K562 (cell line): ENCODE results near the gene ZNF609. TPM values are rescaled to one million over a fixed set of nuclear protein-coding genes. Genes with fewer than 3 reads are reported as not detected.
A peak's percentile ranks its signal among the peaks of the same experiment; 100 is the strongest.

Experiments
- ATAC-seq: fragments of 200-7000 bp; cut with Tn5 transposase; 3 replicates; pipeline ENCODE4 v1.9.1; 2020; ENCODE audit warnings: moderate library complexity
- BruUV-seq: library from RNA; stranded (reverse); fragments of 400-500 nt; replicated peaks from 2 replicates; lab custom pipeline; 2021; lab: Mats Ljungman, UMichigan
- CTCF ChIA-PET: fragments of 300-600 bp; formaldehyde crosslinking; extraction: SDS; loops from one replicate; lab custom pipeline; 2021; ENCODE audit warnings: low intra/inter-chr PET ratio; lab: Yijun Ruan, JAX
- POLR2A ChIA-PET: fragments of 300-600, 350-650 bp; sonication (Branson Sonifier 250); formaldehyde crosslinking; extraction: SDS; loops from one replicate; lab custom pipeline; 2021; ENCODE audit warnings: antibody characterized with exemption, inconsistent platforms; lab: Yijun Ruan, JAX
- DNase-seq, 4 experiments: peaks; one replicate each; pipeline versions ENCODE4 v3.0.0 to v3.0.0-alpha.2; 2011 to 2018; ENCODE audit warnings: low spot score in 3 of 4, mixed read lengths in 3 of 4; ENCODE audit errors: extremely low read depth in 1 of 4
- FAIRE-seq: peaks from 2 replicates; lab custom pipeline; 2011; peaks lifted over from hg19 to GRCh38; lab: Jason Lieb, UNC
- H2AFZ ChIP-seq: 2 replicates; pipeline ENCODE4 v1.6.0; 2011; ENCODE audit warnings: low read depth, low read length, control low read depth, inconsistent platforms
- H3K27ac ChIP-seq: fragments of 200-600 bp; 3 replicates; pipeline ENCODE4 v1.8.0; 2011; ENCODE audit warnings: low read depth, mild to moderate bottlenecking, control low read depth, inconsistent platforms, low read length, moderate library complexity, mixed read lengths; ENCODE audit errors: extremely low read depth
- H3K27me3 ChIP-seq, 2 experiments: fragments of 300-600 bp in 1 of 2; 2 replicates in 1 of 2; 3 replicates in 1 of 2; pipeline versions ENCODE4 v1.6.0 to v1.8.0; 2011; ENCODE audit warnings: inconsistent platforms in 2 of 2, low read length in 2 of 2, mild to moderate bottlenecking in 1 of 2, mixed read lengths in 1 of 2, moderate library complexity in 1 of 2; ENCODE audit not compliant: control insufficient read depth in 2 of 2, insufficient read depth in 2 of 2
- H3K36me3 ChIP-seq: fragments of 300-600 bp; 3 replicates; pipeline ENCODE4 v1.8.0; 2011; ENCODE audit warnings: mild to moderate bottlenecking, low read length, inconsistent platforms; ENCODE audit not compliant: control insufficient read depth, insufficient read depth
- H3K4me1 ChIP-seq, 2 experiments: fragments of 200-600 bp in 1 of 2; replicated peaks in 1 of 2; 2 replicates in 1 of 2; 3 replicates in 1 of 2; pipeline versions ENCODE4 v1.5.1 to v1.8.0; 2011; ENCODE audit warnings: inconsistent platforms in 2 of 2, low read length in 2 of 2, mild to moderate bottlenecking in 1 of 2, mixed read lengths in 1 of 2, moderate library complexity in 1 of 2; ENCODE audit not compliant: control insufficient read depth in 2 of 2, insufficient read depth in 2 of 2
- H3K4me2 ChIP-seq: 2 replicates; pipeline ENCODE4 v1.6.1; 2011; ENCODE audit warnings: low read length, control low read depth, inconsistent platforms, mixed read lengths; ENCODE audit not compliant: insufficient read depth
- H3K4me3 ChIP-seq: fragments of 200-600 bp; sonication (generic), shearing (Covaris generic); 2 replicates; pipeline ENCODE4 v1.5.1; 2016; ENCODE audit warnings: control low read depth, inconsistent platforms
- H3K79me2 ChIP-seq: fragments of 200-600 bp; 3 replicates; pipeline ENCODE4 v1.8.0; 2011; ENCODE audit warnings: low read length, inconsistent platforms; ENCODE audit not compliant: control insufficient read depth, insufficient read depth
- H3K9ac ChIP-seq, 2 experiments: 2 replicates each; pipeline versions ENCODE4 v1.6.0 to v1.6.1; 2011; ENCODE audit warnings: low read depth in 2 of 2, low read length in 2 of 2, control low read depth in 1 of 2, inconsistent platforms in 1 of 2, mild to moderate bottlenecking in 1 of 2, mixed read lengths in 1 of 2; ENCODE audit not compliant: insufficient read depth in 1 of 2
- H3K9me1 ChIP-seq: one replicate; pipeline ENCODE4 v1.6.0; 2011; ENCODE audit warnings: inconsistent platforms, mild to moderate bottlenecking, low read length, moderate library complexity; ENCODE audit not compliant: control insufficient read depth, insufficient read depth
- H3K9me3 ChIP-seq: replicated peaks from 2 replicates; pipeline ENCODE4 v1.5.1; 2011; ENCODE audit warnings: low read depth, low read length, inconsistent platforms; ENCODE audit not compliant: control insufficient read depth, insufficient read depth
- H4K20me1 ChIP-seq: replicated peaks from 2 replicates; pipeline ENCODE4 v1.6.1; 2011; ENCODE audit warnings: low read length, inconsistent platforms, mixed read lengths; ENCODE audit not compliant: control insufficient read depth, insufficient read depth
- ADNP ChIP-seq: fragments of 200-800 bp; sonication (Bioruptor generic); IDR thresholded peaks from 2 replicates; pipeline ENCODE4 v1.6.1; 2016; ENCODE audit warnings: missing genetic modification characterization, missing compliant biosample characterization
- CEBPG ChIP-seq, 3 experiments: fragments of 200-800 bp in 1 of 3; sonication (Bioruptor generic) in 1 of 3; sonication (generic) in 1 of 3; formaldehyde crosslinking in 1 of 3; IDR thresholded peaks in 2 of 3; conservative IDR thresholded peaks in 1 of 3; 2 replicates each; pipeline versions ENCODE4 v1.6.1 to v1.8.0; 2016 to 2022; ENCODE audit warnings: missing compliant biosample characterization in 2 of 3, missing genetic modification characterization in 2 of 3, mild to moderate bottlenecking in 1 of 3, missing genetic modification reagents in 1 of 3
- CREM ChIP-seq: IDR thresholded peaks from 2 replicates; pipeline ENCODE4 v1.6.1; 2014; ENCODE audit warnings: antibody characterized with exemption, low read depth
- FOXK2 ChIP-seq, 2 experiments: fragments of 450-650 bp; IDR thresholded peaks in 1 of 2; conservative IDR thresholded peaks in 1 of 2; 2 replicates each; pipeline ENCODE4 v1.6.1; 2016; ENCODE audit warnings: low read depth in 2 of 2, mild to moderate bottlenecking in 1 of 2
- HMGN3 ChIP-seq: IDR thresholded peaks from 2 replicates; pipeline ENCODE4 v1.6.1; 2011; ENCODE audit warnings: borderline replicate concordance, low read depth, mild to moderate bottlenecking, mixed read lengths, low read length; ENCODE audit not compliant: insufficient read length; ENCODE audit errors: extremely low read depth
- KLF13 ChIP-seq: fragments of 450-650 bp; IDR thresholded peaks from 2 replicates; pipeline ENCODE4 v1.6.1; 2016; ENCODE audit warnings: missing genetic modification characterization, low read depth, mild to moderate bottlenecking, missing compliant biosample characterization, moderate library complexity, borderline replicate concordance
- L3MBTL2 ChIP-seq: fragments of 450-650 bp; IDR thresholded peaks from 2 replicates; pipeline ENCODE4 v1.6.1; 2016; ENCODE audit warnings: mild to moderate bottlenecking, moderate library complexity
- LEF1 ChIP-seq: fragments of 450-650 bp; IDR thresholded peaks from 2 replicates; pipeline ENCODE4 v1.6.1; 2016; ENCODE audit warnings: mild to moderate bottlenecking
- MAFF ChIP-seq: IDR thresholded peaks from 2 replicates; pipeline ENCODE4 v1.6.1; 2012; ENCODE audit warnings: low read length, improper control_type of control experiment
- PHB2 ChIP-seq: fragments of 450-650 bp; IDR thresholded peaks from 2 replicates; pipeline ENCODE4 v1.6.1; 2017; ENCODE audit warnings: low read depth
- TEAD1 ChIP-seq, 2 experiments: fragments of 450-650 bp in 1 of 2; sonication (generic) in 1 of 2; formaldehyde crosslinking; IDR thresholded peaks; 2 replicates each; pipeline versions ENCODE4 v1.4.0 to v1.8.0; 2020 to 2022; ENCODE audit warnings: mild to moderate bottlenecking in 2 of 2, missing genetic modification reagents in 1 of 2
- ZFX ChIP-seq: sonication (generic); formaldehyde crosslinking; IDR thresholded peaks from 2 replicates; pipeline ENCODE4 v1.8.0; 2022; ENCODE audit warnings: mild to moderate bottlenecking, missing genetic modification reagents, moderate library complexity
- ZNF311 ChIP-seq: fragments of 250-450 bp; sonication (Bioruptor Pico); IDR thresholded peaks from 2 replicates; pipeline ENCODE4 v1.4.0; 2020; ENCODE audit warnings: mild to moderate bottlenecking, moderate library complexity
- ZNF583 ChIP-seq: fragments of 250-450 bp; sonication (Bioruptor Pico); IDR thresholded peaks from 2 replicates; pipeline ENCODE4 v1.4.0; 2020
- ZNF589 ChIP-seq: fragments of 200-800 bp; sonication (Bioruptor generic); IDR thresholded peaks from 2 replicates; pipeline ENCODE4 v1.6.1; 2016; ENCODE audit warnings: low read depth, missing genetic modification characterization, missing compliant biosample characterization
- ZNF77 ChIP-seq: fragments of 250-450 bp; sonication (Bioruptor Pico); IDR thresholded peaks from 2 replicates; pipeline ENCODE4 v1.5.0; 2020
- WGBS: fragments of 100-300 bp; shearing (Covaris generic); methylation state at CpG from one replicate; pipeline ENCODE4 v1.1.6; 2016; ENCODE audit warnings: low coverage, mixed read lengths; ENCODE audit not compliant: insufficient coverage; ENCODE audit errors: missing lambda C conversion rate; 5-methylcytosine and 5-hydroxymethylcytosine counted together
- in situ Hi-C: fragments of 300-500 bp; cut with MboI; formaldehyde crosslinking; loops from 4 replicates; pipeline ENCODE4 v1.15.0; 2018; ENCODE audit warnings: inconsistent platforms, mixed read lengths
- intact Hi-C: fragments of 100-400 bp; cut with micrococcal nuclease; formaldehyde crosslinking; loops from 2 replicates; pipeline ENCODE4 v1.14.2; 2022
- polyA plus RNA-seq, 8 experiments: library from polyadenylated mRNA; depleted of rRNA in 4 of 8; stranded (reverse) in 5 of 8; unstranded in 3 of 8; fragments of >200 nt; fragmentation: Nextera tagmentation in 2 of 8; fragmentation: Illumina TruSeq in 1 of 8; extraction: Ambion mirVana in 2 of 8; extraction: Trizol in 1 of 8; gene quantifications; 2 replicates each; pipeline versions ENCODE4 v1.2.1 to v1.2.3, GENCODE V29; 2011 to 2014; ENCODE audit warnings: inconsistent platforms in 1 of 8, missing spikeins in 1 of 8
- total RNA-seq, 7 experiments: library from RNA; depleted of rRNA in 6 of 7; stranded (reverse); fragments of >200 nt in 6 of 7; fragmentation: Illumina TruSeq in 2 of 7; extraction: Trizol in 2 of 7; gene quantifications; 2 replicates each; pipeline versions ENCODE4 v1.2.1 to v1.2.3, GENCODE V29; 2011 to 2021; ENCODE audit warnings: low replicate concordance in 1 of 7
- TF ChIP-seq, protein P1 (sequence below), 2 experiments: fragments of 150-350 bp in 1 of 2; IDR thresholded peaks; 2 replicates each; pipeline ENCODE4 v1.6.1; 2012 to 2016; ENCODE audit warnings: low read depth in 2 of 2, low read length in 2 of 2, mild to moderate bottlenecking in 1 of 2, moderate library complexity in 1 of 2

The ZNF609 gene
- total and polyA plus RNA-seq, 9 of the 15 experiments (the other 6 are each of a cell fraction or from before 2014, with no cell fraction given) = 3.0 to 38.7 (median 17.8) TPM

DNA sequence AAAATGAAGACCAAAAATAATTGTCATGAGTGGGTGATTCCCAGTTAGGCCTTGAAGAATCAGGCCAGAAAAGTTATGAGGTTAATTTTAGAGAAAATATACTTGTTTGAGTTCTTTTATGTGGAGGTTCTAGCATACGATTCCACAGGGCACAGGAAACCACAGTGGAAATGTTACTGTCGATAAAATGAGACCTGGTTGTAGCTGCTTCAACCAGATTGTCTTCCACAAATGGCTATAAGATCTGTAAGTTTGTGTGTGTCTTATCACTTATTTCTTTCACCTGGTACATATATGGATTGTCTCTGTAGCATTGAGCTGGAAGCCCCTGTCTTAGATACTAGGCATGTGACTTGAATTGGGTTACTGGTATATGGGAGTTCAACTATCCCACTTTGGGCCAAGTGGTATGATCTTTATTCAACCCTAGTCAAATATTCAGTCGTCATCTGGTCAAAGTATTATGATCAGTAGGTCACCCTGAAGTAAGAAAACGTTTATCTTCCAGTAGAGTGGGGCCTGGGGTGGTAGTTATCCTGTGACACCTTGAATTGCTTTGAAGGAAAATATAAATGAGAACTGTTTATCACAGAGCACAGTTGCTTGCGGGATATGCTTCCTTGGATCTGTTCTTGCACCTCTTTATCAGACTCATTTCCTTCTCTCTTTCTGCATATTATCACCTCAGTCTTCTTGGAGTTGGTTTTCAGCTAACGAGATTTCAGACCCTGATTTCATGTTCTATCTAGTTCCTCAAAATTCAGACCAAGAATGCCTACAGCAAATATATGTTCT lies 21.5 kb upstream of the ZNF609 start:
- in situ Hi-C loops = no loop called here
- POLR2A ChIA-PET = interaction anchor here (1.4 to 1.5 kb wide), 3 partner anchors 19 to 276 kb away, joined by 3 to 5 read pairs (median 3); partner anchors contain the start of genes PPIB and ZNF609
- TF ChIP-seq, protein P1, sequence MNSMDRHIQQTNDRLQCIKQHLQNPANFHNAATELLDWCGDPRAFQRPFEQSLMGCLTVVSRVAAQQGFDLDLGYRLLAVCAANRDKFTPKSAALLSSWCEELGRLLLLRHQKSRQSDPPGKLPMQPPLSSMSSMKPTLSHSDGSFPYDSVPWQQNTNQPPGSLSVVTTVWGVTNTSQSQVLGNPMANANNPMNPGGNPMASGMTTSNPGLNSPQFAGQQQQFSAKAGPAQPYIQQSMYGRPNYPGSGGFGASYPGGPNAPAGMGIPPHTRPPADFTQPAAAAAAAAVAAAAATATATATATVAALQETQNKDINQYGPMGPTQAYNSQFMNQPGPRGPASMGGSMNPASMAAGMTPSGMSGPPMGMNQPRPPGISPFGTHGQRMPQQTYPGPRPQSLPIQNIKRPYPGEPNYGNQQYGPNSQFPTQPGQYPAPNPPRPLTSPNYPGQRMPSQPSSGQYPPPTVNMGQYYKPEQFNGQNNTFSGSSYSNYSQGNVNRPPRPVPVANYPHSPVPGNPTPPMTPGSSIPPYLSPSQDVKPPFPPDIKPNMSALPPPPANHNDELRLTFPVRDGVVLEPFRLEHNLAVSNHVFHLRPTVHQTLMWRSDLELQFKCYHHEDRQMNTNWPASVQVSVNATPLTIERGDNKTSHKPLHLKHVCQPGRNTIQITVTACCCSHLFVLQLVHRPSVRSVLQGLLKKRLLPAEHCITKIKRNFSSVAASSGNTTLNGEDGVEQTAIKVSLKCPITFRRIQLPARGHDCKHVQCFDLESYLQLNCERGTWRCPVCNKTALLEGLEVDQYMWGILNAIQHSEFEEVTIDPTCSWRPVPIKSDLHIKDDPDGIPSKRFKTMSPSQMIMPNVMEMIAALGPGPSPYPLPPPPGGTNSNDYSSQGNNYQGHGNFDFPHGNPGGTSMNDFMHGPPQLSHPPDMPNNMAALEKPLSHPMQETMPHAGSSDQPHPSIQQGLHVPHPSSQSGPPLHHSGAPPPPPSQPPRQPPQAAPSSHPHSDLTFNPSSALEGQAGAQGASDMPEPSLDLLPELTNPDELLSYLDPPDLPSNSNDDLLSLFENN (IDR thresholded peaks at IDR 0.05; ENCODE audit: low read depth in 2 of 2, low read length in 2 of 2) = peak in 1 of 2 experiments; percentile 89; a peak in 2 of 4 replicates
- no peak for TF ChIP-seq ZNF583 (CRISPR knock-in tag)
- 0 out of 4 replicates have a peak, but pooled peaks of 1 of the 2 experiments have one; percentile 24 for TF ChIP-seq FOXK2 (conservative IDR thresholded peaks at IDR 0.05 in 1 of 2, IDR thresholded peaks at IDR 0.05 in 1 of 2; ENCODE audit: low read depth in 2 of 2)
- no peak for TF ChIP-seq CEBPG (CRISPR knock-in tag; IDR thresholded peaks at IDR 0.05)
- TF ChIP-seq CEBPG (tag; conservative IDR thresholded peaks at IDR 0.05 in 1 of 2, IDR thresholded peaks at IDR 0.05 in 1 of 2) = no peak
- peak; percentile 19; the same call in 1 of the 2 replicates for TF ChIP-seq L3MBTL2
- TF ChIP-seq ZNF77 = no peak
- TF ChIP-seq ZNF589 = peak; percentile 70; the same call in 1 of the 2 replicates
- peak; percentile 18; the same call in 1 of the 2 replicates for TF ChIP-seq ZFX (CRISPR knock-in tag)
- peak; percentile 92 for TF ChIP-seq PHB2
- peak; percentile 88 for TF ChIP-seq HMGN3
- TF ChIP-seq MAFF = peak; percentile 4; the same call in 1 of the 2 replicates
- peak; percentile 68 for TF ChIP-seq LEF1
- 0 out of 2 replicates have a peak, but pooled peaks have one; percentile 74 for TF ChIP-seq ZNF311 (CRISPR knock-in tag)
- TF ChIP-seq TEAD1 (CRISPR knock-in tag; IDR thresholded peaks at IDR 0.05) = peak in 1 of 2 experiments; percentile 86; a peak in 2 of 4 replicates
- TF ChIP-seq ADNP (tag) = 0 out of 2 replicates have a peak, but pooled peaks have one; percentile 20
- no peak for TF ChIP-seq KLF13 (tag)
- TF ChIP-seq CREM = peak; percentile 71; the same call in 1 of the 2 replicates

More for the DNA sequence above, 21.5 kb upstream of the ZNF609 start:
- Histone ChIP-seq H3K9me1 (no peaks in the 10 kb centered on the region), H3K4me1 (peaks cover 8 to 20% of the 10 kb centered on the region in 2 experiments; a peak in 4 of 5 replicates), H3K4me3 (no peak overlapping the region), H3K36me3 (no peaks in the 10 kb centered on the region), H3K79me2 (no peaks in the 10 kb centered on the region), H3K27ac (peak overlapping the region; percentile 51; the same call in 2 of the 3 replicates), H3K9ac (no peak overlapping the region), H2AFZ (no peak overlapping the region), H3K4me2 (peak overlapping the region; percentile 48), H3K27me3 (no peaks in the 10 kb centered on the region), H3K9me3 (no peaks in the 10 kb centered on the region), H4K20me1 (peaks cover 5% of the 10 kb centered on the region; the same call in 1 of the 2 replicates)
- DNase-seq (peak; percentile 41 to 84 (median 62)), ATAC-seq (peak; percentile 87), FAIRE-seq (peak; percentile 82)
- BruUV-seq = no TSS peak
- CTCF ChIA-PET = interaction anchor here (0.7 kb wide), 1 partner anchor 33 kb away, joined by 4 read pairs; no protein-coding TSS in a partner anchor
- under 1% methylated on average over 6 of the region's 6 CpGs for WGBS
- intact Hi-C loops = loop anchor here (2.0 to 10.0 kb wide), 2 partner anchors 22 to 126 kb away; partner anchors contain the start of gene ZNF609
